Gastroesophageal sphincter (tissue), 4 donors: ENCODE data around the gene NAA25. TPM values are rescaled to one million over a fixed set of nuclear protein-coding genes. Genes with fewer than 3 reads are reported as not detected.

Experiments used
- ATAC-seq: fragments of 150-250 bp; one replicate; pipeline ENCODE4 v1.9.1; 2016; ENCODE audit warnings: mild to moderate bottlenecking, moderate library complexity
- H3K27ac ChIP-seq, 4 donors: fragments of 200-600 bp; sonication (generic) in 3 of 4; 1 replicate in 3 of 4; 2 replicates in 1 of 4; pipeline ENCODE4 v1.5.1; 2016 to 2019
- H3K27me3 ChIP-seq: fragments of 200-600 bp; sonication (generic); one replicate; pipeline ENCODE4 v1.5.1; 2019
- H3K36me3 ChIP-seq, 2 donors: fragments of 200-600 bp; sonication (generic); one replicate each; pipeline ENCODE4 v1.5.1; 2019; ENCODE audit warnings: control low read depth in 1 of 2
- H3K4me1 ChIP-seq, 3 donors: fragments of 200-600 bp; sonication (generic); 1 replicate in 2 of 3; 2 replicates in 1 of 3; pipeline ENCODE4 v1.5.1; 2016 to 2019; ENCODE audit warnings: control low read depth in 2 of 3
- H3K4me3 ChIP-seq, 2 donors: fragments of 200-600 bp; sonication (generic); one replicate each; pipeline ENCODE4 v1.5.1; 2019; ENCODE audit warnings: mild to moderate bottlenecking in 1 of 2, moderate library complexity in 1 of 2
- H3K9me3 ChIP-seq, 3 donors: fragments of 200-600 bp; sonication (generic); one replicate each; pipeline ENCODE4 v1.5.1; 2017 to 2019; ENCODE audit warnings: control low read depth in 2 of 3
- CTCF ChIP-seq, 4 experiments: fragments of 200-600 bp in 2 of 4; fragments of 450-650 bp in 2 of 4; sonication (generic) in 1 of 4; IDR thresholded peaks; one replicate each; pipeline ENCODE4 v1.5.1; 2017 to 2019; ENCODE audit warnings: antibody characterized with exemption in 4 of 4, mild to moderate bottlenecking in 2 of 4, moderate library complexity in 2 of 4
- EP300 ChIP-seq: sonication (generic); formaldehyde crosslinking; IDR thresholded peaks from one replicate; pipeline ENCODE4 v1.6.1; 2017; ENCODE audit warnings: antibody characterized with exemption, mild to moderate bottlenecking
- POLR2A ChIP-seq, 2 donors: fragments of 450-650 bp; IDR thresholded peaks; one replicate each; pipeline ENCODE4 v1.6.1; 2017; ENCODE audit warnings: antibody characterized with exemption in 2 of 2, mild to moderate bottlenecking in 2 of 2, moderate library complexity in 1 of 2
- POLR2AphosphoS5 ChIP-seq: sonication (generic); formaldehyde crosslinking; IDR thresholded peaks from one replicate; pipeline ENCODE4 v1.6.1; 2017; ENCODE audit warnings: antibody characterized with exemption
- WGBS, 2 donors: methylation state at CpG; one replicate each; pipeline ENCODE4 v1.1.5; 2018; ENCODE audit warnings: low coverage in 1 of 2; 5-methylcytosine and 5-hydroxymethylcytosine counted together
- total RNA-seq, 4 donors: library from RNA; depleted of rRNA; stranded (reverse); fragments of >200 nt; gene quantifications; one replicate each; pipeline ENCODE4 v1.1.0, GENCODE V29; 2016

The NAA25 gene
- total RNA-seq, 4 donors from 2014 or later: 11.1 to 22.6 (median 17.3) TPM

DNA sequence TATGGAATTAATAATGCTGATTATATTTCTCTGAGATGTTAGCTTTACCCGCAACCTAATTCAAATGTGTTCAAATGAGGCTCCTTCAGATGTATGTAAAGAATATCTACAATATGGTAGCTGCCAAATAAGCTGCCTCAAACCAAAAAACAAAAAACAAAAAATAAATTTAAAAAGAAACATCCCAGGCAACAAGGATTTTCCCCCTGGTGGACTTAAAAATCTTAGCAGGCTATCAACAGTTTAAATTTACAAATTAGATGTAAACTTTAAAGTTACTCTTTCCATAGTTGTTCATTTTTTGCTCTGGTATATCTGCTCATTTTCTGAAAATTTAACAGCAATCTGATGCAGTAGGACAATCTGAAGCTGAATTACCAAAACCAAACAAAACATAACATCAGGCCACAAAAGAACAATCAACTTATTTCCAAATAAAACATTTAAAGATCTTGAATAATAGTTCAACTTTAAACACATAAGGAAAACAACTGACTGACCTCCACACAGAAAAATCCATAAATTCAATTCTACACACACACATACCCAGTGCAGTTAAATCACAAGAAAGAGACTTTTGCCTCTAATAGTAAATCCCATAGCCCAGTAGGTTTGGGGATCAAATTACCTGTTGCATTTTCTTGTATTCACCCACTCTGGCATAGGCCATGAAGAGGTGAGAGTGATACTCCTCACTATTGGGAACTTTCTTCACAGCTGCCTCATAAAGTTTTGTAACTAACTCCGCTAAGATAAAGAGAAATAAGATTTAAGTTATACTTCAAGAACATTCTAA is 21.3 kb downstream of the NAA25 start:
- no peak for TF ChIP-seq EP300
- TF ChIP-seq CTCF (IDR thresholded peaks at IDR 0.05): peak in 1 of 4 experiments; percentile 12
- H3K4me3 ChIP-seq: no peak overlapping the region
- peaks cover 0 to 79% of the 10 kb centered on the region in 2 donors for H3K36me3 ChIP-seq
- no peaks in the 10 kb centered on the region for H3K27me3 ChIP-seq
- no peak for ATAC-seq
- H3K4me1 ChIP-seq: no peaks in the 10 kb centered on the region
- no peaks in the 10 kb centered on the region for H3K9me3 ChIP-seq
- H3K27ac ChIP-seq: no peak overlapping the region
- WGBS, 2 donors: 87 to 100% methylated on average over 2 of the region's 2 CpGs

DNA sequence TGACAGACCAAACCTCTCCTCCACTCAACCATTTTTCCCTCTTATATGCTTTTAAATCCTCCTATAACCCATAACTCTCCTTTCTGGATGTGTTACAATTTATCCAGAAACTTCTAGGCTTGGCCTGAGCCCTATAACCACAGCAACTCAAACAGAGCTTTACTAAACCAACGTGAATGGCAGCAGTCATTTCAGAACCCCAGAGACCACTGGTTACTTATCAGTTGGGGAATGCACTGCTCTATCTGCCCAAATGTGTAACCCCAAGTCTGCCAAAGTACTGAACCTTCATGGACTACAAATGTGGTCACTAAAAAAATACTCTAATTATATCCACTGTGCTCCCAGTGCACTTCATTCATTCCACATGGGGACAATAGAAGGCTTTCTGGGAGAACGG is 42.0 kb downstream of the NAA25 start:
- ATAC-seq: no peak
- Histone ChIP-seq H3K4me1 (no peaks in the 10 kb centered on the region), H3K27ac (no peak overlapping the region), H3K36me3 (peaks cover 4 to 99% of the 10 kb centered on the region in 2 donors), H3K9me3 (no peaks in the 10 kb centered on the region), H3K27me3 (no peaks in the 10 kb centered on the region), H3K4me3 (no peak overlapping the region)
- TF ChIP-seq POLR2AphosphoS5: no peak
- no peak for TF ChIP-seq CTCF (IDR thresholded peaks at IDR 0.05)
- WGBS, 2 donors: 65% methylated on average over 2 of the region's 2 CpGs; no CpG with 5 or more reads in 1 of the 2 donors

DNA sequence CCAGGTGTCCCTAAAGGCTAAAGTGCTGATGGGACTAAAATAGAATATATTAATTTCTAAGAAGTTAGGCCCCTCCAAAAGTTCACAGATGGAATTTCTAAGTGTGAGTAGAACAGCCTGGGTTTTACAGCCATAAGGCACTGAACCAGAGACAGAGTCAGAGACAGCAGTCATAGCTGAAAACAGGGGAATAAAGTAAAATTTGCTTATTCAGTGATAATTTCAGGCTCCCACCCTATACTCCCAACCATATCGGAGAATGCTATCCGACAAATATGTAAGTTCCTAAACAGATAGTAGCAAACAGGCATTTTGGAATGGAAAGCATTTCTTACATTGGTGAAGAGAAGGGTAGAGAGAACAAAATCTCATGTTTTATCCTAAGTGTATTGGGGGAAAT is 45.3 kb downstream of the NAA25 start:
- no peaks in the 10 kb centered on the region for H3K27me3 ChIP-seq
- 93 to 100% methylated on average over 2 of the region's 2 CpGs for WGBS, 2 donors
- no peak overlapping the region for H3K27ac ChIP-seq
- no peaks in the 10 kb centered on the region for H3K9me3 ChIP-seq
- H3K36me3 ChIP-seq: peaks cover 0 to 98% of the 10 kb centered on the region in 2 donors
- H3K4me3 ChIP-seq: no peak overlapping the region
- TF ChIP-seq POLR2A (IDR thresholded peaks at IDR 0.05): no peak
- TF ChIP-seq CTCF (IDR thresholded peaks at IDR 0.05): no peak
- no peak for TF ChIP-seq EP300
- no peak for TF ChIP-seq POLR2AphosphoS5
- H3K4me1 ChIP-seq: no peaks in the 10 kb centered on the region
- ATAC-seq: no peak

GRCh38 chr12:112061137-112061536 is 47.4 kb downstream of the NAA25 start:
- Histone ChIP-seq H3K4me1 (no peaks in the 10 kb centered on the region), H3K27ac (no peak overlapping the region), H3K9me3 (no peaks in the 10 kb centered on the region), H3K36me3 (peaks cover 0 to 98% of the 10 kb centered on the region in 2 donors), H3K27me3 (no peaks in the 10 kb centered on the region), H3K4me3 (no peak overlapping the region)
- WGBS, 2 donors: 78 to 80% methylated on average over 1 to 2 of the region's 2 CpGs
- no peak for ATAC-seq
- TF ChIP-seq POLR2AphosphoS5 (no peak), EP300 (no peak), POLR2A (IDR thresholded peaks at IDR 0.05) (no peak), CTCF (IDR thresholded peaks at IDR 0.05) (no peak)

- H3K27ac ChIP-seq: peak overlapping the region; percentile 14 to 84 (median 58)
- peaks cover 2 to 84% of the 10 kb centered on the region in 2 donors for H3K36me3 ChIP-seq
- no peak for ATAC-seq
- no peaks in the 10 kb centered on the region for H3K27me3 ChIP-seq
- peaks cover 0 to 60% (median 11%) of the 10 kb centered on the region in 3 donors for H3K4me1 ChIP-seq
- 84 to 99% methylated on average over 6 to 12 of the region's 13 CpGs for WGBS, 2 donors
- no peak overlapping the region for H3K4me3 ChIP-seq
- no peaks in the 10 kb centered on the region for H3K9me3 ChIP-seq
- TF ChIP-seq CTCF (IDR thresholded peaks at IDR 0.05) (no peak), EP300 (no peak), POLR2A (IDR thresholded peaks at IDR 0.05) (no peak), POLR2AphosphoS5 (no peak)
Observed at GRCh38 chr12:112049351-112049750, 59.2 kb downstream of the NAA25 start.
